Peyer's patch (tissue), 4 donors: ENCODE measurements around the gene RNF222.

ENCODE experiments used
- CTCF ChIP-seq, 6 experiments: fragments of 450-650 bp in 4 of 6; fragments of 200-600 bp in 2 of 6; sonication (generic) in 1 of 6; IDR thresholded peaks; one replicate each; pipeline ENCODE4 v1.5.1; 2017 to 2019; ENCODE audit warnings: antibody characterized with exemption in 6 of 6, mild to moderate bottlenecking in 3 of 6, moderate library complexity in 1 of 6
- POLR2A ChIP-seq, 2 donors: fragments of 450-650 bp; IDR thresholded peaks; one replicate each; pipeline ENCODE4 v1.5.1; 2017; ENCODE audit warnings: antibody characterized with exemption in 2 of 2, mild to moderate bottlenecking in 2 of 2, moderate library complexity in 2 of 2

- TF ChIP-seq CTCF (IDR thresholded peaks at IDR 0.05) (no peak), POLR2A (IDR thresholded peaks at IDR 0.05) (no peak)
These were observed 44.1 kb upstream of the RNF222 start for GRCh38 chr17:8441690-8442089.
